HepG2 (cell line): ENCODE results near the gene TMBIM1. TPM values are rescaled to one million over a fixed set of nuclear protein-coding genes. Genes with fewer than 3 reads are reported as not detected.
A peak's percentile ranks its signal among the peaks of the same experiment; 100 is the strongest.

Experiments used
- ATAD3A ChIP-seq: sonication (generic); formaldehyde crosslinking; IDR thresholded peaks from 2 replicates; pipeline ENCODE4 v1.4.0; 2020; ENCODE audit warnings: missing genetic modification reagents
- CTCF ChIP-seq: sonication (generic); formaldehyde crosslinking; IDR thresholded peaks from 2 replicates; pipeline ENCODE4 v1.5.0; 2020; ENCODE audit warnings: mild to moderate bottlenecking, missing genetic modification reagents, moderate library complexity
- MXD4 ChIP-seq: IDR thresholded peaks from 2 replicates; pipeline ENCODE4 v1.6.1; 2016; ENCODE audit warnings: mild to moderate bottlenecking, missing biosample characterization, missing genetic modification reagents
- NFYC ChIP-seq: IDR thresholded peaks from 2 replicates; pipeline ENCODE4 v1.6.1; 2016; ENCODE audit warnings: missing genetic modification reagents, missing compliant biosample characterization
- PATZ1 ChIP-seq: sonication (generic); formaldehyde crosslinking; IDR thresholded peaks from 2 replicates; pipeline ENCODE4 v1.4.0; 2020; ENCODE audit warnings: missing genetic modification reagents
- PHF8 ChIP-seq: sonication (generic); formaldehyde crosslinking; IDR thresholded peaks from 2 replicates; pipeline ENCODE4 v1.5.0; 2020; ENCODE audit warnings: missing genetic modification reagents
- PPARG ChIP-seq: conservative IDR thresholded peaks from 2 replicates; pipeline ENCODE4 v1.6.1; 2016; ENCODE audit warnings: missing biosample characterization, missing genetic modification reagents
- SRY ChIP-seq: sonication (generic); formaldehyde crosslinking; IDR thresholded peaks from 2 replicates; pipeline ENCODE4 v1.8.0; 2022; ENCODE audit warnings: mild to moderate bottlenecking, missing genetic modification reagents
- TCF7 ChIP-seq: sonication (generic); IDR thresholded peaks from 2 replicates; pipeline ENCODE4 v1.6.1; 2016; ENCODE audit warnings: antibody characterized with exemption, low read depth
- THAP7 ChIP-seq: sonication (generic); formaldehyde crosslinking; IDR thresholded peaks from 2 replicates; pipeline ENCODE4 v1.8.1; 2023; ENCODE audit warnings: mild to moderate bottlenecking, missing genetic modification reagents
- ZBTB1 ChIP-seq: sonication (generic); formaldehyde crosslinking; IDR thresholded peaks from 2 replicates; pipeline ENCODE4 v1.4.0; 2020; ENCODE audit warnings: missing genetic modification reagents, borderline replicate concordance
- ZBTB7A ChIP-seq: sonication (generic); formaldehyde crosslinking; IDR thresholded peaks from 2 replicates; pipeline ENCODE4 v1.8.0; 2022; ENCODE audit warnings: mild to moderate bottlenecking, missing genetic modification reagents
- ZGPAT ChIP-seq: IDR thresholded peaks from 2 replicates; pipeline ENCODE4 v1.6.1; 2016; ENCODE audit warnings: mild to moderate bottlenecking
- ZMYM2 ChIP-seq: sonication (generic); formaldehyde crosslinking; IDR thresholded peaks from 2 replicates; pipeline ENCODE4 v1.8.0; 2022; ENCODE audit warnings: mild to moderate bottlenecking, missing genetic modification reagents
- ZMYM3 ChIP-seq: sonication (generic); formaldehyde crosslinking; IDR thresholded peaks from 2 replicates; pipeline ENCODE4 v1.5.1; 2020; ENCODE audit warnings: mild to moderate bottlenecking, missing genetic modification reagents
- ZNF30 ChIP-seq: sonication (generic); formaldehyde crosslinking; IDR thresholded peaks from 2 replicates; pipeline ENCODE4 v1.5.0; 2020; ENCODE audit warnings: mild to moderate bottlenecking, missing genetic modification reagents
- ZNF552 ChIP-seq: sonication (generic); formaldehyde crosslinking; IDR thresholded peaks from 2 replicates; pipeline ENCODE4 v1.9.0; 2022; ENCODE audit warnings: missing genetic modification reagents, mild to moderate bottlenecking, borderline replicate concordance
- ZNF597 ChIP-seq: sonication (generic); formaldehyde crosslinking; IDR thresholded peaks from 2 replicates; pipeline ENCODE4 v1.5.0; 2020; ENCODE audit warnings: missing genetic modification reagents
- polyA plus RNA-seq, 8 experiments: library from polyadenylated mRNA; depleted of rRNA in 3 of 8; stranded (reverse) in 7 of 8; unstranded in 1 of 8; fragments of >200 nt; fragmentation: Illumina TruSeq in 4 of 8; extraction: Trizol in 4 of 8; gene quantifications; 2 replicates each; pipeline versions ENCODE4 v1.2.1 to v1.2.3, GENCODE V29; 2011 to 2016; ENCODE audit warnings: low read depth in 4 of 8, missing spikeins in 1 of 8, mixed read lengths in 1 of 8; ENCODE audit not compliant: insufficient read depth in 1 of 8
- total RNA-seq, 5 experiments: library from RNA; depleted of rRNA; stranded (reverse); fragments of >200 nt; fragmentation: Illumina TruSeq; extraction: Trizol; gene quantifications; 2 replicates each; pipeline ENCODE4 v1.2.3, GENCODE V29; 2016; ENCODE audit warnings: low read depth in 1 of 5

Gene TMBIM1
- total and polyA plus RNA-seq, 2 of the 13 experiments (the other 11 are each of a cell fraction or from before 2014, with no cell fraction given) = 127 to 139 TPM

GRCh38 chr2:218284106-218284811, 8.0 kb downstream of the TMBIM1 start (continued):
- TF ChIP-seq PPARG (CRISPR knock-in tag) = peak; percentile 93
- no peak for TF ChIP-seq ZNF30
- TF ChIP-seq ZGPAT = peak; percentile 59
- peak; percentile 69 for TF ChIP-seq ZMYM2 (CRISPR knock-in tag)
- no peak for TF ChIP-seq ZBTB1
- no peak for TF ChIP-seq THAP7 (CRISPR knock-in tag)
- TF ChIP-seq ZMYM3 (CRISPR knock-in tag) = peak; percentile 93
- no peak for TF ChIP-seq SRY
- no peak for TF ChIP-seq ZNF552
- TF ChIP-seq MXD4 (CRISPR knock-in tag) = peak; percentile 49; the same call in 1 of the 2 replicates
- no peak for TF ChIP-seq NFYC
- no peak for TF ChIP-seq ZNF597 (CRISPR knock-in tag)
- TF ChIP-seq CTCF (CRISPR knock-in tag) = no peak
- no peak for TF ChIP-seq ATAD3A (CRISPR knock-in tag)
- 0 out of 2 replicates have a peak, but pooled peaks have one; percentile 24 for TF ChIP-seq PHF8 (CRISPR knock-in tag)
- peak; percentile 77 for TF ChIP-seq PATZ1
- TF ChIP-seq TCF7 = no peak
- TF ChIP-seq ZBTB7A = peak; percentile 88; the same call in 1 of the 2 replicates
